PC-3 (cell line): ENCODE measurements around the gene MTF1. TPM values are rescaled to one million over a fixed set of nuclear protein-coding genes. Genes with fewer than 3 reads are reported as not detected.
"Not testable (repeated sequence)": the region's sequence is repeated elsewhere in the genome, so short reads cannot be mapped to it uniquely, and the experiment has no call there.

ENCODE experiments used
- ATAC-seq: fragments of 200-7000 bp; cut with Tn5 transposase; 2 replicates; pipeline ENCODE4 v1.9.1; 2020; ENCODE audit warnings: mild to moderate bottlenecking, moderate library complexity
- BruUV-seq: library from RNA; stranded (reverse); fragments of 400-500 nt; replicated peaks from 2 replicates; lab custom pipeline; 2021; lab: Mats Ljungman, UMichigan
- CTCF ChIA-PET: fragments of 300-600 bp; sonication (Branson Sonifier 250); formaldehyde crosslinking; loops from one replicate; lab custom pipeline; 2022; ENCODE audit warnings: antibody characterized with exemption; lab: Charles Lee
- POLR2A ChIA-PET: fragments of 300-600 bp; sonication (Branson Sonifier 250); formaldehyde crosslinking; loops from one replicate; lab custom pipeline; 2022; ENCODE audit warnings: antibody characterized with exemption; ENCODE audit not compliant: unreplicated experiment; lab: Charles Lee
- DNase-seq: peaks from one replicate; pipeline ENCODE4 v3.0.0-alpha.2; 2015
- H2AFZ ChIP-seq: fragments of 300-600 bp; sonication (generic); 2 replicates; pipeline ENCODE4 v1.6.0; 2016; ENCODE audit warnings: antibody characterized with exemption, low read length
- H3F3A ChIP-seq: fragments of 300-600 bp; sonication (generic); one replicate; pipeline ENCODE4 v1.6.0; 2017; ENCODE audit warnings: antibody characterized with exemption, low read length, control low read depth, mild to moderate bottlenecking; ENCODE audit not compliant: unreplicated experiment
- H3K27ac ChIP-seq: fragments of 300-600 bp; sonication (generic); 2 replicates; pipeline ENCODE4 v1.5.1; 2016; ENCODE audit warnings: mild to moderate bottlenecking, low read length
- H3K27me3 ChIP-seq: fragments of 300-600 bp; sonication (generic); 2 replicates; pipeline ENCODE4 v1.6.1; 2016; ENCODE audit warnings: low read length, mixed read lengths
- H3K36me3 ChIP-seq: fragments of 300-600 bp; sonication (generic); 2 replicates; pipeline ENCODE4 v1.6.1; 2016; ENCODE audit warnings: low read depth, mixed run types, low read length, mixed read lengths
- H3K4me1 ChIP-seq: fragments of 300-600 bp; sonication (generic); 2 replicates; pipeline ENCODE4 v1.5.1; 2016; ENCODE audit warnings: low read length; ENCODE audit not compliant: insufficient read depth
- H3K4me2 ChIP-seq: fragments of 300-600 bp; sonication (generic); 2 replicates; pipeline ENCODE4 v1.6.0; 2016; ENCODE audit warnings: low read length
- H3K4me3 ChIP-seq: fragments of 300-600 bp; sonication (generic); 2 replicates; pipeline ENCODE4 v1.5.1; 2016; ENCODE audit warnings: mild to moderate bottlenecking, low read length, mixed read lengths
- H3K79me2 ChIP-seq: fragments of 300-600 bp; sonication (generic); 2 replicates; pipeline ENCODE4 v1.6.1; 2017; ENCODE audit warnings: low read length, mixed read lengths
- H3K9ac ChIP-seq: fragments of 300-600 bp; sonication (generic); 2 replicates; pipeline ENCODE4 v1.6.0; 2016; ENCODE audit warnings: mild to moderate bottlenecking, low read length
- H3K9me2 ChIP-seq: fragments of 300-600 bp; sonication (generic); replicated peaks from 2 replicates; pipeline ENCODE4 v1.6.1; 2016; ENCODE audit warnings: mixed run types, low read length, mixed read lengths
- H3K9me3 ChIP-seq: fragments of 300-600 bp; sonication (generic); 2 replicates; pipeline ENCODE4 v1.6.1; 2016; ENCODE audit warnings: low read length, mixed read lengths
- H4K20me1 ChIP-seq: fragments of 300-600 bp; sonication (generic); 2 replicates; pipeline ENCODE4 v1.6.1; 2016; ENCODE audit warnings: low read length, mixed read lengths
- CTCF ChIP-seq: fragments of 300-600 bp; sonication (generic); conservative IDR thresholded peaks from 2 replicates; pipeline ENCODE4 v1.5.1; 2017; ENCODE audit warnings: antibody characterized with exemption, low read depth, mild to moderate bottlenecking, low read length
- EZH2 ChIP-seq: fragments of 300-600 bp; sonication (generic); IDR thresholded peaks from one replicate; pipeline ENCODE4 v1.6.1; 2017; ENCODE audit warnings: antibody characterized with exemption, mild to moderate bottlenecking, low read length; ENCODE audit not compliant: unreplicated experiment
- EZH2phosphoT487 ChIP-seq: fragments of 300-600 bp; sonication (generic); IDR thresholded peaks from 2 replicates; pipeline ENCODE4 v1.6.1; 2018; ENCODE audit warnings: mild to moderate bottlenecking, antibody characterized with exemption, low read length, borderline replicate concordance
- intact Hi-C: fragments of 100-400 bp; cut with micrococcal nuclease; formaldehyde crosslinking; loops from 2 replicates; pipeline ENCODE4 v1.9.0; 2023
- total RNA-seq: library from RNA; depleted of rRNA; stranded (reverse); fragments of >200 nt; gene quantifications from 2 replicates; pipeline ENCODE4 v1.2.3, GENCODE V29; 2014

The MTF1 gene
- total RNA-seq, 1 experiment from 2014 or later, result 5.4 TPM

- CTCF ChIA-PET, result no interaction called here
- H3K36me3 ChIP-seq, result peaks cover 14% of the 10 kb centered on the region; the same call in 1 of the 2 replicates
- ATAC-seq, result no peak
- no peak for TF ChIP-seq EZH2
- no peak for TF ChIP-seq EZH2phosphoT487
- no peak for TF ChIP-seq CTCF
- H3K9me3 ChIP-seq, result peaks cover 9% of the 10 kb centered on the region; the same call in 1 of the 2 replicates
- no peaks in the 10 kb centered on the region for H3F3A ChIP-seq
- no peak overlapping the region for H3K27ac ChIP-seq
- no peaks in the 10 kb centered on the region for H3K79me2 ChIP-seq
- intact Hi-C loops, result no loop called here
- H3K9me2 ChIP-seq, result no peaks in the 10 kb centered on the region
- H3K4me1 ChIP-seq, result no peaks in the 10 kb centered on the region
- no peaks in the 10 kb centered on the region for H3K27me3 ChIP-seq
- no peak overlapping the region for H3K9ac ChIP-seq
- no peak overlapping the region for H2AFZ ChIP-seq
- no peak overlapping the region for H3K4me2 ChIP-seq
- DNase-seq, result no peak
- H3K4me3 ChIP-seq, result no peak overlapping the region
- POLR2A ChIA-PET, result no interaction called here
- H4K20me1 ChIP-seq, result no peaks in the 10 kb centered on the region
- no TSS peak for BruUV-seq
Measured at GRCh38 chr1:37905727-37906126, 46.3 kb upstream of the MTF1 start.

- DNase-seq, H3F3A ChIP-seq, H3K27me3 ChIP-seq, H2AFZ ChIP-seq, H3K9ac ChIP-seq, intact Hi-C loops, H4K20me1 ChIP-seq, H3K4me2 ChIP-seq, CTCF ChIA-PET, H3K9me3 ChIP-seq, H3K4me3 ChIP-seq, H3K4me1 ChIP-seq, H3K9me2 ChIP-seq, ATAC-seq, BruUV-seq, H3K79me2 ChIP-seq, H3K27ac ChIP-seq, POLR2A ChIA-PET: not testable (repeated sequence)
- H3K36me3 ChIP-seq, result peaks cover 14% of the 10 kb centered on the region; the same call in 1 of the 2 replicates
Measured at GRCh38 chr1:37903921-37904320, 44.5 kb upstream of the MTF1 start.

- Histone ChIP-seq H3K4me2 (no peak overlapping the region), H3K4me1 (no peaks in the 10 kb centered on the region), H3K9me2 (no peaks in the 10 kb centered on the region), H3K9ac (no peak overlapping the region), H3K9me3 (peaks cover 9% of the 10 kb centered on the region; the same call in 1 of the 2 replicates), H3K4me3 (no peak overlapping the region), H3K79me2 (no peaks in the 10 kb centered on the region), H3K27ac (no peak overlapping the region), H2AFZ (no peak overlapping the region), H3K27me3 (no peaks in the 10 kb centered on the region), H3K36me3 (peaks cover 14% of the 10 kb centered on the region; the same call in 1 of the 2 replicates), H3F3A (no peaks in the 10 kb centered on the region), H4K20me1 (no peaks in the 10 kb centered on the region)
- BruUV-seq, result no TSS peak
- no peak for TF ChIP-seq EZH2phosphoT487
- no peak for TF ChIP-seq CTCF
- TF ChIP-seq EZH2, result no peak
- DNase-seq (no peak), ATAC-seq (no peak)
- POLR2A ChIA-PET, result no interaction called here
- intact Hi-C loops, result no loop called here
- CTCF ChIA-PET, result no interaction called here
Measured at GRCh38 chr1:37902983-37903382, 43.6 kb upstream of the MTF1 start.
